ENCODE results near the gene ZBTB4.

ZBTB4 gene

GRCh38 chr17:7443499-7444485 lies 35.6 kb downstream of the ZBTB4 start:
- peaks cover 31% of the 10 kb centered on the region for H3K4me1 Mint-ChIP-seq (ENCODE audit: low read depth)
- H3K9me3 Mint-ChIP-seq (ENCODE audit: low read depth) = no peaks in the 10 kb centered on the region
- peaks cover 17% of the 10 kb centered on the region for H3K27me3 Mint-ChIP-seq
- H3K27ac Mint-ChIP-seq = no peak overlapping the region
- peaks cover 3% of the 10 kb centered on the region for H3K36me3 Mint-ChIP-seq
- peak overlapping the region; percentile 72 for H3K4me3 Mint-ChIP-seq

GRCh38 chr17:7442142-7442541 lies 37.3 kb downstream of the ZBTB4 start:
- H3K4me3 Mint-ChIP-seq = no peak overlapping the region
- peaks cover 16% of the 10 kb centered on the region for H3K27me3 Mint-ChIP-seq
- peaks cover 37% of the 10 kb centered on the region for H3K4me1 Mint-ChIP-seq (ENCODE audit: low read depth)
- H3K9me3 Mint-ChIP-seq (ENCODE audit: low read depth) = no peaks in the 10 kb centered on the region
- H3K27ac Mint-ChIP-seq = no peak overlapping the region
- no peaks in the 10 kb centered on the region for H3K36me3 Mint-ChIP-seq

GRCh38 chr17:7441266-7441665 lies 38.2 kb downstream of the ZBTB4 start:
- H3K27ac Mint-ChIP-seq = no peak overlapping the region
- H3K9me3 Mint-ChIP-seq (ENCODE audit: low read depth) = no peaks in the 10 kb centered on the region
- H3K4me1 Mint-ChIP-seq (ENCODE audit: low read depth) = peaks cover 39% of the 10 kb centered on the region
- no peak overlapping the region for H3K4me3 Mint-ChIP-seq
- no peaks in the 10 kb centered on the region for H3K36me3 Mint-ChIP-seq
- peaks cover 16% of the 10 kb centered on the region for H3K27me3 Mint-ChIP-seq

- H3K27me3 Mint-ChIP-seq = peaks cover 14% of the 10 kb centered on the region
- no peaks in the 10 kb centered on the region for H3K36me3 Mint-ChIP-seq
- no peak overlapping the region for H3K27ac Mint-ChIP-seq
- peaks cover 39% of the 10 kb centered on the region for H3K4me1 Mint-ChIP-seq (ENCODE audit: low read depth)
- H3K4me3 Mint-ChIP-seq = peak overlapping the region; percentile 84
- H3K9me3 Mint-ChIP-seq (ENCODE audit: low read depth) = no peaks in the 10 kb centered on the region
These were observed 38.6 kb downstream of the ZBTB4 start for GRCh38 chr17:7440834-7441195.

- Mint-ChIP-seq H3K4me3 (peak overlapping the region; percentile 84), H3K27ac (no peak overlapping the region), H3K9me3 (ENCODE audit: low read depth) (no peaks in the 10 kb centered on the region), H3K27me3 (peaks cover 11% of the 10 kb centered on the region), H3K4me1 (ENCODE audit: low read depth) (peaks cover 38% of the 10 kb centered on the region), H3K36me3 (no peaks in the 10 kb centered on the region)
These were observed 39.2 kb downstream of the ZBTB4 start for GRCh38 chr17:7440113-7440833.

GRCh38 chr17:7439462-7440112 lies 39.8 kb downstream of the ZBTB4 start, which contains the start of gene FGF11:
Gene FGF11 (plus strand): TSS chr17:7439512. CDS start chr17:7439621, 109 bp downstream.
- Mint-ChIP-seq H3K4me1 (ENCODE audit: low read depth) (peaks cover 37% of the 10 kb centered on the region), H3K9me3 (ENCODE audit: low read depth) (no peaks in the 10 kb centered on the region), H3K36me3 (no peaks in the 10 kb centered on the region), H3K4me3 (peak within 1 kb of the TSS; percentile 84), H3K27me3 (peaks cover 11% of the 10 kb centered on the region), H3K27ac (peak within 1 kb of the TSS; percentile 34)

GRCh38 chr17:7438656-7439460 lies 40.6 kb downstream of the ZBTB4 start:
- Mint-ChIP-seq H3K27me3 (peaks cover 9% of the 10 kb centered on the region), H3K27ac (peak overlapping the region; percentile 34), H3K4me1 (ENCODE audit: low read depth) (peaks cover 37% of the 10 kb centered on the region), H3K4me3 (peak overlapping the region; percentile 83), H3K9me3 (ENCODE audit: low read depth) (no peaks in the 10 kb centered on the region), H3K36me3 (no peaks in the 10 kb centered on the region)

GRCh38 chr17:7437950-7438614 lies 41.3 kb downstream of the ZBTB4 start:
- H3K27ac Mint-ChIP-seq = peak overlapping the region; percentile 41
- peak overlapping the region; percentile 83 for H3K4me3 Mint-ChIP-seq
- no peaks in the 10 kb centered on the region for H3K9me3 Mint-ChIP-seq (ENCODE audit: low read depth)
- H3K36me3 Mint-ChIP-seq = no peaks in the 10 kb centered on the region
- peaks cover 7% of the 10 kb centered on the region for H3K27me3 Mint-ChIP-seq
- H3K4me1 Mint-ChIP-seq (ENCODE audit: low read depth) = peaks cover 37% of the 10 kb centered on the region

GRCh38 chr17:7437369-7437863 lies 42.0 kb downstream of the ZBTB4 start:
- H3K27me3 Mint-ChIP-seq = peaks cover 6% of the 10 kb centered on the region
- H3K36me3 Mint-ChIP-seq = no peaks in the 10 kb centered on the region
- H3K9me3 Mint-ChIP-seq (ENCODE audit: low read depth) = no peaks in the 10 kb centered on the region
- peaks cover 37% of the 10 kb centered on the region for H3K4me1 Mint-ChIP-seq (ENCODE audit: low read depth)
- H3K27ac Mint-ChIP-seq = peak overlapping the region; percentile 41
- H3K4me3 Mint-ChIP-seq = peak overlapping the region; percentile 83

GRCh38 chr17:7436556-7437368 lies 42.7 kb downstream of the ZBTB4 start:
- H3K9me3 Mint-ChIP-seq (ENCODE audit: low read depth) = no peaks in the 10 kb centered on the region
- H3K27ac Mint-ChIP-seq = peak overlapping the region; percentile 92
- H3K36me3 Mint-ChIP-seq = no peaks in the 10 kb centered on the region
- peaks cover 5% of the 10 kb centered on the region for H3K27me3 Mint-ChIP-seq
- peak overlapping the region; percentile 94 for H3K4me3 Mint-ChIP-seq
- H3K4me1 Mint-ChIP-seq (ENCODE audit: low read depth) = peaks cover 37% of the 10 kb centered on the region

- Mint-ChIP-seq H3K36me3 (no peaks in the 10 kb centered on the region), H3K4me3 (peak overlapping the region; percentile 94), H3K27me3 (peaks cover 5% of the 10 kb centered on the region), H3K27ac (peak overlapping the region; percentile 92), H3K4me1 (ENCODE audit: low read depth) (peaks cover 37% of the 10 kb centered on the region), H3K9me3 (ENCODE audit: low read depth) (no peaks in the 10 kb centered on the region)
These were observed 43.5 kb downstream of the ZBTB4 start for GRCh38 chr17:7435676-7436555.

GRCh38 chr17:7432296-7432695 lies 47.1 kb downstream of the ZBTB4 start:
- Mint-ChIP-seq H3K27ac (no peak overlapping the region), H3K36me3 (no peaks in the 10 kb centered on the region), H3K9me3 (ENCODE audit: low read depth) (no peaks in the 10 kb centered on the region), H3K4me1 (ENCODE audit: low read depth) (peaks cover 17% of the 10 kb centered on the region), H3K4me3 (no peak overlapping the region), H3K27me3 (no peaks in the 10 kb centered on the region)
